Calu3 (cell line): Measurements from ENCODE around the gene PCSK4. TPM values are rescaled to one million over a fixed set of nuclear protein-coding genes. Genes with fewer than 3 reads are reported as not detected.

Experiments
- BruUV-seq: library from RNA; stranded (reverse); fragments of 400-500 nt; replicated peaks from 2 replicates; lab custom pipeline; 2021; lab: Mats Ljungman, UMichigan
- CTCF ChIA-PET: fragments of 300-600 bp; sonication (Branson Sonifier 250); formaldehyde crosslinking; loops from one replicate; lab custom pipeline; 2022; ENCODE audit warnings: antibody characterized with exemption; lab: Charles Lee
- DNase-seq: peaks from one replicate; pipeline ENCODE4 v3.0.0; 2022
- H3K27ac Mint-ChIP-seq: one replicate; pipeline ENCODE4 v1.8.0; 2022; ENCODE audit warnings: mixed read lengths; ENCODE audit not compliant: unreplicated experiment
- H3K27me3 Mint-ChIP-seq: one replicate; pipeline ENCODE4 v1.8.0; 2022; ENCODE audit warnings: mixed read lengths; ENCODE audit not compliant: unreplicated experiment
- H3K36me3 Mint-ChIP-seq: one replicate; pipeline ENCODE4 v1.8.0; 2022; ENCODE audit warnings: mild to moderate bottlenecking, moderate library complexity, mixed read lengths; ENCODE audit not compliant: insufficient read depth, unreplicated experiment
- H3K4me1 Mint-ChIP-seq: one replicate; pipeline ENCODE4 v1.8.0; 2022; ENCODE audit warnings: mild to moderate bottlenecking, low read depth, mixed read lengths; ENCODE audit not compliant: unreplicated experiment
- H3K4me3 Mint-ChIP-seq: one replicate; pipeline ENCODE4 v1.8.0; 2022; ENCODE audit warnings: mild to moderate bottlenecking, low read depth, moderate library complexity, mixed read lengths; ENCODE audit not compliant: unreplicated experiment
- H3K9me3 Mint-ChIP-seq: one replicate; pipeline ENCODE4 v1.8.0; 2022; ENCODE audit warnings: low read depth, mixed read lengths; ENCODE audit not compliant: unreplicated experiment
- intact Hi-C: fragments of 100-400 bp; cut with micrococcal nuclease; formaldehyde crosslinking; loops from one replicate; pipeline ENCODE4 v1.10.0; 2022; ENCODE audit not compliant: unreplicated experiment
- total RNA-seq: library from RNA; stranded (reverse); gene quantifications from 2 replicates; pipeline ENCODE4 v1.2.3, GENCODE V29; 2022
- TF ChIP-seq, protein P1 (sequence below): fragments of 200-600 bp; IDR thresholded peaks from one replicate; pipeline ENCODE4 v1.8.0; 2022; ENCODE audit warnings: antibody characterized with exemption; ENCODE audit not compliant: unreplicated experiment

The PCSK4 gene
- total RNA-seq, 1 experiment from 2014 or later = 5.5 TPM

DNA sequence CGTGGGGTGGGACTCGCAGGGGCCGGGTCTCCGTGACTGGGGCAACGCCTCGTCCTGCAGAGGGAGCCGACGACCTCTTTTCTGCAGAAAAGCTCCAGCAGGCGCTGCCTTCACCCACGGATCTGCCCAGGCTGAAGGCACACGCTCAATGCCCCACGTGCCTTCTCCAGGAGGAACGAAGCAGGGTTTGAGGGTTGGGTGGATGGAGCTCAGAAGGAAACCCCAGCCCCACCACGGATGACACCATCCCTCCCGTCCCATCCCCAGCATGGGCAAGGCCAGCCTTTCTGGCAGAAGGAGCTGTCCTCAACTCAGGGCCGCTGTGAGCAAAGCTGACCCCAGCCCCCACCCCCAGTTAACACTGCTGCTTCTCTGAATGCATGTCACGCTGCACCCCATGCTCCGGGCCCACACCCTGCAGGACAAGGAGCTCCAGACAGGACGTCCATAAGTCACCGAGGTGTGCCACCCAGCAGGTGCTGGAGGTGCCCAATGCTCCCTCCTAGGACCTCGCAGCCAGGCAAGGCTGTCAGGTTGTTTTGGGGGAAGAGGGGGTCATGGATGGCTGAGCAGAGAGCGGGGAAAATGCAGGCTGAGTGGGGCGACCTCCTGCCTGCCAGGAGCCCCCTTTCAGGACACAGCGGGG is 18.5 kb downstream of the PCSK4 start:
- intact Hi-C loops = no loop called here
- no peaks in the 10 kb centered on the region for H3K4me1 Mint-ChIP-seq
- BruUV-seq = no TSS peak
- no peak overlapping the region for H3K27ac Mint-ChIP-seq
- no peak for DNase-seq
- TF ChIP-seq, protein P1, sequence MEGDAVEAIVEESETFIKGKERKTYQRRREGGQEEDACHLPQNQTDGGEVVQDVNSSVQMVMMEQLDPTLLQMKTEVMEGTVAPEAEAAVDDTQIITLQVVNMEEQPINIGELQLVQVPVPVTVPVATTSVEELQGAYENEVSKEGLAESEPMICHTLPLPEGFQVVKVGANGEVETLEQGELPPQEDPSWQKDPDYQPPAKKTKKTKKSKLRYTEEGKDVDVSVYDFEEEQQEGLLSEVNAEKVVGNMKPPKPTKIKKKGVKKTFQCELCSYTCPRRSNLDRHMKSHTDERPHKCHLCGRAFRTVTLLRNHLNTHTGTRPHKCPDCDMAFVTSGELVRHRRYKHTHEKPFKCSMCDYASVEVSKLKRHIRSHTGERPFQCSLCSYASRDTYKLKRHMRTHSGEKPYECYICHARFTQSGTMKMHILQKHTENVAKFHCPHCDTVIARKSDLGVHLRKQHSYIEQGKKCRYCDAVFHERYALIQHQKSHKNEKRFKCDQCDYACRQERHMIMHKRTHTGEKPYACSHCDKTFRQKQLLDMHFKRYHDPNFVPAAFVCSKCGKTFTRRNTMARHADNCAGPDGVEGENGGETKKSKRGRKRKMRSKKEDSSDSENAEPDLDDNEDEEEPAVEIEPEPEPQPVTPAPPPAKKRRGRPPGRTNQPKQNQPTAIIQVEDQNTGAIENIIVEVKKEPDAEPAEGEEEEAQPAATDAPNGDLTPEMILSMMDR = no peak
- peaks cover 13% of the 10 kb centered on the region for H3K36me3 Mint-ChIP-seq
- H3K9me3 Mint-ChIP-seq = no peaks in the 10 kb centered on the region
- H3K27me3 Mint-ChIP-seq = no peaks in the 10 kb centered on the region
- CTCF ChIA-PET = no interaction called here
- no peak overlapping the region for H3K4me3 Mint-ChIP-seq

DNA sequence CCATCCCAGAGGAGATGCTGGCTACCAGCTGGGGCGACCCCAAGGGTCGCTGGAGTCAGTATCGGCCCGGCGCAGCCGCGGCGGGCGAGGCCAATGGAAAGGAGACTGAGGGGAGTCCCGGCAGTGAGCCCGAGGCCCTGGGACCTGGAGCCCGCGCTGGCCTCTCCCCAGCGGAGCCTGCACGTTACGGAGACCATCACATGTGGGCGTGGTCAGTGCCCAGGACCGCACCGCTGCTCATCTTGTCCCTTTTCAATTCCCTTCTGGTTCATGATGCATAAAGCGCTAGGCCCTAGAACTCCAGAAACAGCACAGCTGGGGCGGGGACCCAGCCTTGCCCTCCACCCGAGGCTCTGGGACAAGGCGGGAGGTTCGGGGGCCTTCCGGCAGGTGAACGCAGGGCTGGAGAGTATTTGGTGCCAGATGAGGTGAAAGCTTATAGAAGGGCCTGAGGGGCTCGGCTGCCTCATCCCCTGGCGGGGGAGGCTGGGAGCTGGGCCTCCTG is 19.1 kb downstream of the PCSK4 start:
- H3K36me3 Mint-ChIP-seq = peaks cover 13% of the 10 kb centered on the region
- TF ChIP-seq, protein P1 = no peak
- H3K4me1 Mint-ChIP-seq = no peaks in the 10 kb centered on the region
- CTCF ChIA-PET = no interaction called here
- no peak for DNase-seq
- no peaks in the 10 kb centered on the region for H3K9me3 Mint-ChIP-seq
- BruUV-seq = no TSS peak
- no peak overlapping the region for H3K27ac Mint-ChIP-seq
- no peaks in the 10 kb centered on the region for H3K27me3 Mint-ChIP-seq
- H3K4me3 Mint-ChIP-seq = peak overlapping the region; percentile 68
- intact Hi-C loops = no loop called here

DNA sequence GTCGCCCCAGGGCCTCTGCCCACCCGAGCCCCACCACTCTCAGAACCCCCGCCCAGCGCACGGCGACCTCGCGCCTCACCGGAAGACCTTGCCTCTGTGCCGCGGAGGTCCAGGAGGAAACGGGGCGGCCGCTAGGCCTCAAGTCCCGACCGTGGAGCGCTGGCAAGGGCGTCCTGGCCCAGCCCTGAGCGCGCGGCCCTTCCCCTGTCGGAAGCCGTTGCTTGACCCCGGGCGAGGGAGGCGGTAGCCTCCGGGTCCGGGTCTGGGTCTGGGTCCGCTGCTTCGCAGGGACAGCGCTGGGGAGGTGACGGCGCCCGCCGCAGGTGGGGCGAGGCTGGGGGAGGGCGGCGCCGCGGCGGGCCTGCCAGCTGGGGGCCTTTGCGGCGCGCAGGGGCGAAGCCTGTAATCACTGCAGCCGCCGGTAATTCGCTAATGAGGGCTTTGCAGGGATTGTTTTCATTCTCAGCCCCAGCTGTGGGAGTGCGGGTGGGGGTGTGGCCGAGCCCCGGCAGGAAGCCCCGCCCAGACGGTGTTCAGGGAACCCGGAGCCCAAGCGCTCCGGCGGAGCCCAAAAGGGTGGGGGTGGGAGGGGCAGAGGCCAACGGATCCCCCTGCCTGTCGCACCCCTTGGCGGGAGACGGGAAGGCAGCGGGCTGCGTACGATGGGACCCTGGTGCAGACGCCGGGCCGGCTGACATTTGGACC is 19.7 kb downstream of the PCSK4 start:
- intact Hi-C loops = no loop called here
- BruUV-seq = no TSS peak
- H3K4me3 Mint-ChIP-seq = peak overlapping the region; percentile 68
- CTCF ChIA-PET = interaction anchor here (0.5 kb wide), 1 partner anchor 16 kb away, joined by 3 read pairs; no protein-coding TSS in a partner anchor
- DNase-seq = peak; percentile 59
- H3K36me3 Mint-ChIP-seq = peaks cover 13% of the 10 kb centered on the region
- TF ChIP-seq, protein P1 = no peak
- H3K9me3 Mint-ChIP-seq = no peaks in the 10 kb centered on the region
- H3K27me3 Mint-ChIP-seq = no peaks in the 10 kb centered on the region
- no peak overlapping the region for H3K27ac Mint-ChIP-seq
- no peaks in the 10 kb centered on the region for H3K4me1 Mint-ChIP-seq

DNA sequence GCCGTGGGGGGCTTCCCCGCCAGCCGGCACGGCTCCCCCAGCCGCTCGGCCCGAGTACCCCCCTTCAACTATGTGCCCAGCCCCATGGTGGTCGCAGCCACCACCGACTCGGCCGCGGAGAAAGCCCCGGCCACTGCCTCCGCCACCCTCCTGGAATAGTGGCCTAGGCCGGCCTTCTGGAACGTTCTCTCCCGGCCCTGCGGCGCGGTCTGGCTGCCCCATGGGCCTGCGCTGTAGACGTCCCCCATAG is 20.2 kb downstream of the PCSK4 start:
- peak overlapping the region; percentile 68 for H3K4me3 Mint-ChIP-seq
- CTCF ChIA-PET = interaction anchor here (0.5 kb wide), 1 partner anchor 16 kb away, joined by 3 read pairs; no protein-coding TSS in a partner anchor
- no TSS peak for BruUV-seq
- peaks cover 13% of the 10 kb centered on the region for H3K36me3 Mint-ChIP-seq
- H3K27ac Mint-ChIP-seq = no peak overlapping the region
- no peaks in the 10 kb centered on the region for H3K9me3 Mint-ChIP-seq
- no peaks in the 10 kb centered on the region for H3K27me3 Mint-ChIP-seq
- H3K4me1 Mint-ChIP-seq = no peaks in the 10 kb centered on the region
- intact Hi-C loops = no loop called here
- DNase-seq = no peak
- TF ChIP-seq, protein P1 = no peak
